ENCODE measurements around the gene KRT13. TPM values are rescaled to one million over a fixed set of nuclear protein-coding genes. Genes with fewer than 3 reads are reported as not detected.

The KRT13 gene
- not detected in 2 replicates for total RNA-seq (2022)
- percentile 13 among the genes with signal in this experiment for Bru-seq, nascent RNA
- BruChase-seq, experiment 1, labeled RNA remaining after a 6-hour chase, result not detected
- BruChase-seq, experiment 2, labeled RNA remaining after a 2-hour chase, result percentile 19 among the genes with signal in this experiment
- long read RNA-seq, result 0 reads

DNA sequence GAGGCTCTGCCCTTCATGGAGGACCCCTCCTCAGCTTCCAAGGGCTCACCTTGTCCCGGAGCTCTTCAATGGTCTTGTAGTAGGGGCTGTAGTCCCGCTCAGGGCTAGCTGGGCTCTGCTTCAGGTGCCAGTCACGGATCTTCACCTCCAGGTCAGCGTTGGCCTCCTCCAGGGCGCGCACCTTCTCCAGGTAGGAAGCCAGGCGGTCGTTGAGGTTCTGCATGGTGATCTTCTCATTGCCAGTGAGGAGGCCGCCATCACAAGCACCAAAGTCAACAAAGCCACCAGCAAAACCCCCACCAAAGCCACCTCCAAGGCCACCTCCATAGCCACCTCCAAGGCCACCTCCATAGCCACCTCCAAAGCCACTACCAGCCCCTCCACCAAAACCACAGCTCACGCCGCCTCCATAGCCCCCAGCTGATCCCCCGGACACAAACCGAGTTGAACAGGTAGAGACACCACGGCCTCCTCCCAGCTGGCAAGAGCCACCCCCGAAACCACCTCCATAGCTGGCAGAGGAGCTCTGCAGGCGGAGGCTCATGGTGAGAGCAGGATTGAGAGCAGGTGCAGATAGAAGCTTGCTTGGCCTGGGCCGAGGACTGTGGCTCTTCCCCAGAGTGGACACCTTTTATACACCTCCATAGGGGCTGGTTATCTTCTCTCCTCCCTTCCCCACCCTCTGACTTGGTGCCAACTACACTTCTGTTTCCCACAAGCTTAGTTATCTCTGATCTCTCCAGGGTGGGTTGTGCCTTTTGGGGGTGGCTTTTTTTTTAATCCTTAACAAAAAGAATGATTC, at the start of gene KRT13:
KRT13 (minus strand) TSS at position 606 of the 802 bp plus-strand sequence; CDS start at position 544, 62 bp downstream.
- Mint-ChIP-seq H3K27me3 (ENCODE audit: insufficient read depth, unreplicated experiment) (no peaks in the 10 kb centered on the region), H3K36me3 (ENCODE audit: insufficient read depth, unreplicated experiment) (no peaks in the 10 kb centered on the region), H3K27ac (ENCODE audit: low read depth, unreplicated experiment) (no peak within 1 kb of the TSS), H3K4me1 (ENCODE audit: insufficient read depth, unreplicated experiment) (peaks cover 7% of the 10 kb centered on the region), H3K9me3 (ENCODE audit: unreplicated experiment) (no peaks in the 10 kb centered on the region), H3K4me3 (ENCODE audit: unreplicated experiment) (no peak within 1 kb of the TSS)
- TF ChIP-seq, protein P1, sequence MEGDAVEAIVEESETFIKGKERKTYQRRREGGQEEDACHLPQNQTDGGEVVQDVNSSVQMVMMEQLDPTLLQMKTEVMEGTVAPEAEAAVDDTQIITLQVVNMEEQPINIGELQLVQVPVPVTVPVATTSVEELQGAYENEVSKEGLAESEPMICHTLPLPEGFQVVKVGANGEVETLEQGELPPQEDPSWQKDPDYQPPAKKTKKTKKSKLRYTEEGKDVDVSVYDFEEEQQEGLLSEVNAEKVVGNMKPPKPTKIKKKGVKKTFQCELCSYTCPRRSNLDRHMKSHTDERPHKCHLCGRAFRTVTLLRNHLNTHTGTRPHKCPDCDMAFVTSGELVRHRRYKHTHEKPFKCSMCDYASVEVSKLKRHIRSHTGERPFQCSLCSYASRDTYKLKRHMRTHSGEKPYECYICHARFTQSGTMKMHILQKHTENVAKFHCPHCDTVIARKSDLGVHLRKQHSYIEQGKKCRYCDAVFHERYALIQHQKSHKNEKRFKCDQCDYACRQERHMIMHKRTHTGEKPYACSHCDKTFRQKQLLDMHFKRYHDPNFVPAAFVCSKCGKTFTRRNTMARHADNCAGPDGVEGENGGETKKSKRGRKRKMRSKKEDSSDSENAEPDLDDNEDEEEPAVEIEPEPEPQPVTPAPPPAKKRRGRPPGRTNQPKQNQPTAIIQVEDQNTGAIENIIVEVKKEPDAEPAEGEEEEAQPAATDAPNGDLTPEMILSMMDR (IDR thresholded peaks at IDR 0.05; ENCODE audit: unreplicated experiment), result no peak
- no peak for DNase-seq (ENCODE audit: unreplicated experiment)
- intact Hi-C loops (cut with micrococcal nuclease), result no loop called here
- CTCF ChIA-PET, result interaction anchor here (1.0 to 4.9 kb wide), 2 partner anchors 44 to 159 kb away, joined by 3 to 20 read pairs; no protein-coding TSS in a partner anchor
- BruUV-seq (replicated peaks), result no TSS peak
- POLR2A ChIA-PET, result interaction anchor here (1.1 kb wide), 1 partner anchor 18 kb away, joined by 4 read pairs; no protein-coding TSS in a partner anchor

DNA sequence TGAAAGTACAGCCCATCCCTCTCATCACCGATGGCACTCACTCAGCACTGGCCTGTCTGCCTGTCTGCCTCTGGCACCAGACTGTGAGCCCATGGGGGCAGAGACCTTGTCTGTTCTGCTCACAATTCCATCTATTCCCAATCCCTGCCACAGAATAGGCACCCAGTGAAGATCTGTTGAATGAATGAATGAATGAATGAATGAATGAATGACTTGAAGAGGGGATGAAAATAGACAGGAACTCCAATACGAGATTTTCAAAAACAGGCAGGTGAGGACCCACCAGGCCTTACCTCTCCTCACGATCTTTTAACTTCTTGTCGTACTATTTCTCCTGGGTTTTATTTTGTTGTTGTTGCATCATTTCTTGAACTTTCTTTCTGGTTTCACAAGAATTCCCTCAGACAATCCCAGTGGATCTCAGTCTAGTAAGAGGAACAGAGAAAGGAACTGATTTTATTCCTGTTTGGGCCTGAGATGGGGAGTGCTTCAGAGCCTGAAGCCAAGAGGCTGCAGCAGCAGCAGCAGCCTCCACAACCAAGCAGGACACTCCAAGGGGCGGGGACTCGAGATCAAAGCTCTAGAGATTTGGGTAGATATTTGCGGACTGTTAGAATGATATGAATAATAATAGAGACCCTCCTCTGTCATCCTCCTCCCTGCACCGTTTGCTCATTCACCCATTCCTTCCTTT, 48.7 kb upstream of the KRT13 start:
- Mint-ChIP-seq H3K9me3 (ENCODE audit: unreplicated experiment) (no peaks in the 10 kb centered on the region), H3K4me3 (ENCODE audit: unreplicated experiment) (no peak overlapping the region), H3K27me3 (ENCODE audit: insufficient read depth, unreplicated experiment) (no peaks in the 10 kb centered on the region), H3K4me1 (ENCODE audit: insufficient read depth, unreplicated experiment) (peaks cover 24% of the 10 kb centered on the region), H3K27ac (ENCODE audit: low read depth, unreplicated experiment) (no peak overlapping the region), H3K36me3 (ENCODE audit: insufficient read depth, unreplicated experiment) (peaks cover 4% of the 10 kb centered on the region)
- TF ChIP-seq, protein P1 (IDR thresholded peaks at IDR 0.05; ENCODE audit: unreplicated experiment), result no peak
- BruUV-seq (replicated peaks), result no TSS peak
- intact Hi-C loops (cut with micrococcal nuclease), result no loop called here
- ChIA-PET POLR2A (interaction anchor here (1.2 to 1.7 kb wide), 2 partner anchors 59 to 97 kb away, joined by 3 to 4 read pairs; partner anchors contain the start of gene KRT16), CTCF (interaction anchor here (0.5 to 22.4 kb wide), 3 partner anchors 25 to 111 kb away, joined by 6 to 415 read pairs (median 218); no protein-coding TSS in a partner anchor)
- DNase-seq (ENCODE audit: unreplicated experiment), result no peak

DNA sequence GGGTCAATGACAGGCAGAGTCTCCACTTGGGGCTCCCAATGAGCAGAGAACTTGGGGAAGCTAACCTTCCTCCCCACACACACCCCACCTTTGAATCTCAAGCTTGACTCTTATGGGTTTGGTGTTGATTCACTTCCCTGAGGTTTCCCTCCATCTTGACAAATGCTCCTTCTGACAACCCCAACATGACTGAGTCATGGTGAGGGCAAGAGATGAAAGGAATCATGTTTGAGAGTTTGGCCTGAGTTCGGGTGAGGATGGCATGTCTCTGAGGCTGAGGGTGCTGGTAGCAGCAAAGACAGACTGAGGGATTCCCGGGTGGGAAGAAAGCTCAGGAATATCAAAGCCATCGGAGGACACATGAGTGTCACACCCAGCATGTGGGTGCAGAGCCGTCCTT, 47.8 kb upstream of the KRT13 start:
- POLR2A ChIA-PET, result interaction anchor here (0.6 to 1.2 kb wide), 3 partner anchors 26 to 136 kb away, joined by 3 to 5 read pairs (median 4); no protein-coding TSS in a partner anchor
- CTCF ChIA-PET, result interaction anchor here (0.8 to 22.4 kb wide), 3 partner anchors 94 to 147 kb away, joined by 4 to 415 read pairs (median 218); no protein-coding TSS in a partner anchor
- intact Hi-C loops (cut with micrococcal nuclease), result no loop called here
- TF ChIP-seq, protein P1 (IDR thresholded peaks at IDR 0.05; ENCODE audit: unreplicated experiment), result no peak
- H3K27me3 Mint-ChIP-seq (ENCODE audit: insufficient read depth, unreplicated experiment), result no peaks in the 10 kb centered on the region
- no TSS peak for BruUV-seq (replicated peaks)
- no peak overlapping the region for H3K27ac Mint-ChIP-seq (ENCODE audit: low read depth, unreplicated experiment)
- H3K9me3 Mint-ChIP-seq (ENCODE audit: unreplicated experiment), result no peaks in the 10 kb centered on the region
- H3K4me3 Mint-ChIP-seq (ENCODE audit: unreplicated experiment), result no peak overlapping the region
- peaks cover 4% of the 10 kb centered on the region for H3K36me3 Mint-ChIP-seq (ENCODE audit: insufficient read depth, unreplicated experiment)
- H3K4me1 Mint-ChIP-seq (ENCODE audit: insufficient read depth, unreplicated experiment), result peaks cover 30% of the 10 kb centered on the region
- DNase-seq (ENCODE audit: unreplicated experiment), result peak; percentile 37
